Measurements from ENCODE around the gene KRTAP10-2.

- TF ChIP-seq CTCF (IDR thresholded peaks at IDR 0.05) (no peak), POLR2A (IDR thresholded peaks at IDR 0.05) (no peak)
Measured at GRCh38 chr21:44589586-44590305, 38.4 kb upstream of the KRTAP10-2 start.
